ENCODE results near the gene NDUFB7.

- TF ChIP-seq EZH2phosphoT487 (IDR thresholded peaks at IDR 0.05; ENCODE audit: insufficient read depth, low read depth): no peak
- TF ChIP-seq EZH2 (IDR thresholded peaks at IDR 0.05; ENCODE audit: insufficient read depth, poor library complexity, severe bottlenecking): no peak
Measured at GRCh38 chr19:14577885-14578427, 6.1 kb upstream of the NDUFB7 start.

Data from GM23248 (cell line).